HepG2 (cell line): Measurements from ENCODE around the gene ADAM19.

ENCODE experiments used
- NR1H2 ChIP-seq: sonication (generic); formaldehyde crosslinking; IDR thresholded peaks from 2 replicates; pipeline ENCODE4 v1.8.1; 2022; ENCODE audit warnings: low read depth, missing genetic modification reagents, borderline replicate concordance
- PRDM4 ChIP-seq: sonication (generic); formaldehyde crosslinking; IDR thresholded peaks from 2 replicates; pipeline ENCODE4 v1.9.0; 2021; ENCODE audit warnings: missing genetic modification reagents, borderline replicate concordance
- TF ChIP-seq, protein P1 (sequence below): sonication (generic); formaldehyde crosslinking; IDR thresholded peaks from 2 replicates; pipeline ENCODE4 v1.4.0; 2020; ENCODE audit warnings: missing genetic modification reagents
- TF ChIP-seq, protein P2 (sequence below): sonication (generic); formaldehyde crosslinking; IDR thresholded peaks from 2 replicates; pipeline ENCODE4 v1.5.1; 2020; ENCODE audit warnings: mild to moderate bottlenecking, missing genetic modification reagents, moderate library complexity

- TF ChIP-seq NR1H2 (CRISPR knock-in tag) (no peak), PRDM4 (CRISPR knock-in tag) (no peak)
- TF ChIP-seq, protein P1, sequence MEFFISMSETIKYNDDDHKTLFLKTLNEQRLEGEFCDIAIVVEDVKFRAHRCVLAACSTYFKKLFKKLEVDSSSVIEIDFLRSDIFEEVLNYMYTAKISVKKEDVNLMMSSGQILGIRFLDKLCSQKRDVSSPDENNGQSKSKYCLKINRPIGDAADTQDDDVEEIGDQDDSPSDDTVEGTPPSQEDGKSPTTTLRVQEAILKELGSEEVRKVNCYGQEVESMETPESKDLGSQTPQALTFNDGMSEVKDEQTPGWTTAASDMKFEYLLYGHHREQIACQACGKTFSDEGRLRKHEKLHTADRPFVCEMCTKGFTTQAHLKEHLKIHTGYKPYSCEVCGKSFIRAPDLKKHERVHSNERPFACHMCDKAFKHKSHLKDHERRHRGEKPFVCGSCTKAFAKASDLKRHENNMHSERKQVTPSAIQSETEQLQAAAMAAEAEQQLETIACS: no peak
- TF ChIP-seq, protein P2, sequence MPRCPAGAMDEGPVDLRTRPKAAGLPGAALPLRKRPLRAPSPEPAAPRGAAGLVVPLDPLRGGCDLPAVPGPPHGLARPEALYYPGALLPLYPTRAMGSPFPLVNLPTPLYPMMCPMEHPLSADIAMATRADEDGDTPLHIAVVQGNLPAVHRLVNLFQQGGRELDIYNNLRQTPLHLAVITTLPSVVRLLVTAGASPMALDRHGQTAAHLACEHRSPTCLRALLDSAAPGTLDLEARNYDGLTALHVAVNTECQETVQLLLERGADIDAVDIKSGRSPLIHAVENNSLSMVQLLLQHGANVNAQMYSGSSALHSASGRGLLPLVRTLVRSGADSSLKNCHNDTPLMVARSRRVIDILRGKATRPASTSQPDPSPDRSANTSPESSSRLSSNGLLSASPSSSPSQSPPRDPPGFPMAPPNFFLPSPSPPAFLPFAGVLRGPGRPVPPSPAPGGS (CRISPR knock-in tag): no peak
Measured at GRCh38 chr5:157492886-157493285, 82.7 kb downstream of the ADAM19 start.
